Measurements from ENCODE around the gene ACTG1. TPM values are rescaled to one million over a fixed set of nuclear protein-coding genes. Genes with fewer than 3 reads are reported as not detected.

Gene ACTG1
- total and polyA plus RNA-seq, 2 of the 13 experiments (the other 11 are each of a cell fraction or from before 2014, with no cell fraction given) = 973 to 1,138 TPM

GRCh38 chr17:81509972-81510784 is 2.4 kb downstream of the ACTG1 start (continued):
- TF ChIP-seq ZSCAN21 (CRISPR knock-in tag; IDR thresholded peaks at IDR 0.05; ENCODE audit: borderline replicate concordance) = no peak
- TF ChIP-seq ZNF430 (CRISPR knock-in tag; IDR thresholded peaks at IDR 0.05) = peak; percentile 5; the same call in 1 of the 2 replicates
- TF ChIP-seq, protein P1, sequence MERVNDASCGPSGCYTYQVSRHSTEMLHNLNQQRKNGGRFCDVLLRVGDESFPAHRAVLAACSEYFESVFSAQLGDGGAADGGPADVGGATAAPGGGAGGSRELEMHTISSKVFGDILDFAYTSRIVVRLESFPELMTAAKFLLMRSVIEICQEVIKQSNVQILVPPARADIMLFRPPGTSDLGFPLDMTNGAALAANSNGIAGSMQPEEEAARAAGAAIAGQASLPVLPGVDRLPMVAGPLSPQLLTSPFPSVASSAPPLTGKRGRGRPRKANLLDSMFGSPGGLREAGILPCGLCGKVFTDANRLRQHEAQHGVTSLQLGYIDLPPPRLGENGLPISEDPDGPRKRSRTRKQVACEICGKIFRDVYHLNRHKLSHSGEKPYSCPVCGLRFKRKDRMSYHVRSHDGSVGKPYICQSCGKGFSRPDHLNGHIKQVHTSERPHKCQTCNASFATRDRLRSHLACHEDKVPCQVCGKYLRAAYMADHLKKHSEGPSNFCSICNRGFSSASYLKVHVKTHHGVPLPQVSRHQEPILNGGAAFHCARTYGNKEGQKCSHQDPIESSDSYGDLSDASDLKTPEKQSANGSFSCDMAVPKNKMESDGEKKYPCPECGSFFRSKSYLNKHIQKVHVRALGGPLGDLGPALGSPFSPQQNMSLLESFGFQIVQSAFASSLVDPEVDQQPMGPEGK (CRISPR knock-in tag; IDR thresholded peaks at IDR 0.05) = no peak
- no peak for TF ChIP-seq ZNF703 (CRISPR knock-in tag; IDR thresholded peaks at IDR 0.05; ENCODE audit: borderline replicate concordance)
- TF ChIP-seq ATF2 (CRISPR knock-in tag; IDR thresholded peaks at IDR 0.05) = no peak
- TF ChIP-seq ONECUT2 (CRISPR knock-in tag; IDR thresholded peaks at IDR 0.05) = no peak
- no peak for TF ChIP-seq STAT6 (CRISPR knock-in tag; IDR thresholded peaks at IDR 0.05; ENCODE audit: borderline replicate concordance)
- no peak for TF ChIP-seq ZKSCAN8 (CRISPR knock-in tag; IDR thresholded peaks at IDR 0.05; ENCODE audit: borderline replicate concordance)
- TF ChIP-seq ZNF629 (CRISPR knock-in tag; conservative IDR thresholded peaks at IDR 0.05) = 0 out of 2 replicates have a peak, but pooled peaks have one; percentile 16
- TF ChIP-seq ZNF329 (CRISPR knock-in tag; IDR thresholded peaks at IDR 0.05; ENCODE audit: low read depth) = no peak
- TF ChIP-seq PRMT3 (CRISPR knock-in tag; IDR thresholded peaks at IDR 0.05; ENCODE audit: borderline replicate concordance, low read depth) = no peak
- TF ChIP-seq, protein P2, sequence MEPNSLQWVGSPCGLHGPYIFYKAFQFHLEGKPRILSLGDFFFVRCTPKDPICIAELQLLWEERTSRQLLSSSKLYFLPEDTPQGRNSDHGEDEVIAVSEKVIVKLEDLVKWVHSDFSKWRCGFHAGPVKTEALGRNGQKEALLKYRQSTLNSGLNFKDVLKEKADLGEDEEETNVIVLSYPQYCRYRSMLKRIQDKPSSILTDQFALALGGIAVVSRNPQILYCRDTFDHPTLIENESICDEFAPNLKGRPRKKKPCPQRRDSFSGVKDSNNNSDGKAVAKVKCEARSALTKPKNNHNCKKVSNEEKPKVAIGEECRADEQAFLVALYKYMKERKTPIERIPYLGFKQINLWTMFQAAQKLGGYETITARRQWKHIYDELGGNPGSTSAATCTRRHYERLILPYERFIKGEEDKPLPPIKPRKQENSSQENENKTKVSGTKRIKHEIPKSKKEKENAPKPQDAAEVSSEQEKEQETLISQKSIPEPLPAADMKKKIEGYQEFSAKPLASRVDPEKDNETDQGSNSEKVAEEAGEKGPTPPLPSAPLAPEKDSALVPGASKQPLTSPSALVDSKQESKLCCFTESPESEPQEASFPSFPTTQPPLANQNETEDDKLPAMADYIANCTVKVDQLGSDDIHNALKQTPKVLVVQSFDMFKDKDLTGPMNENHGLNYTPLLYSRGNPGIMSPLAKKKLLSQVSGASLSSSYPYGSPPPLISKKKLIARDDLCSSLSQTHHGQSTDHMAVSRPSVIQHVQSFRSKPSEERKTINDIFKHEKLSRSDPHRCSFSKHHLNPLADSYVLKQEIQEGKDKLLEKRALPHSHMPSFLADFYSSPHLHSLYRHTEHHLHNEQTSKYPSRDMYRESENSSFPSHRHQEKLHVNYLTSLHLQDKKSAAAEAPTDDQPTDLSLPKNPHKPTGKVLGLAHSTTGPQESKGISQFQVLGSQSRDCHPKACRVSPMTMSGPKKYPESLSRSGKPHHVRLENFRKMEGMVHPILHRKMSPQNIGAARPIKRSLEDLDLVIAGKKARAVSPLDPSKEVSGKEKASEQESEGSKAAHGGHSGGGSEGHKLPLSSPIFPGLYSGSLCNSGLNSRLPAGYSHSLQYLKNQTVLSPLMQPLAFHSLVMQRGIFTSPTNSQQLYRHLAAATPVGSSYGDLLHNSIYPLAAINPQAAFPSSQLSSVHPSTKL (CRISPR knock-in tag; IDR thresholded peaks at IDR 0.05) = no peak
- no peak for TF ChIP-seq ZEB1 (IDR thresholded peaks at IDR 0.05; ENCODE audit: insufficient replicate concordance, low read depth)
- no peak for TF ChIP-seq TCF7L2 (IDR thresholded peaks at IDR 0.05; ENCODE audit: low read depth, low read length)
- TF ChIP-seq MYNN (CRISPR knock-in tag; IDR thresholded peaks at IDR 0.05; ENCODE audit: low read depth) = no peak
- TF ChIP-seq ATF1 (CRISPR knock-in tag; IDR thresholded peaks at IDR 0.05) = no peak
- no peak for TF ChIP-seq MIER3 (CRISPR knock-in tag; IDR thresholded peaks at IDR 0.05; ENCODE audit: borderline replicate concordance)
- no peak for TF ChIP-seq ZNF136 (CRISPR knock-in tag; IDR thresholded peaks at IDR 0.05; ENCODE audit: low read depth)
- no peak for TF ChIP-seq GABPA (IDR thresholded peaks at IDR 0.05; ENCODE audit: low read depth, low read length)
- no peak for TF ChIP-seq GABPA (CRISPR knock-in tag; IDR thresholded peaks at IDR 0.05; ENCODE audit: low read depth)
